DOHH2 (cell line): ENCODE data around the gene CD109.

Experiments
- CTCF ChIP-seq: fragments of 200-600 bp; sonication (generic); IDR thresholded peaks from one replicate; pipeline ENCODE4 v1.5.1; 2014; ENCODE audit warnings: antibody characterized with exemption, mild to moderate bottlenecking, low read depth, low read length; ENCODE audit not compliant: poor library complexity, severe bottlenecking
- EZH2phosphoT487 ChIP-seq: fragments of 200-600 bp; sonication (generic); IDR thresholded peaks from 2 replicates; pipeline ENCODE4 v1.6.1; 2017; ENCODE audit warnings: borderline replicate concordance, mild to moderate bottlenecking, antibody characterized with exemption, low read length, moderate library complexity, mixed read lengths

GRCh38 chr6:73669005-73669404 is 27.0 kb upstream of the CD109 start:
- TF ChIP-seq CTCF: no peak
- TF ChIP-seq EZH2phosphoT487: no peak
